ENCODE data around the gene LCE1A. TPM values are rescaled to one million over a fixed set of nuclear protein-coding genes. Genes with fewer than 3 reads are reported as not detected.

LCE1A gene
- total RNA-seq, 1 experiment from 2014 or later = not detected

GRCh38 chr1:152855661-152856060 lies 28.4 kb downstream of the LCE1A start:
- intact Hi-C loops (cut with micrococcal nuclease) = no loop called here
- no peak for TF ChIP-seq EZH2phosphoT487 (IDR thresholded peaks at IDR 0.05; ENCODE audit: borderline replicate concordance, low read length)
- no peak for TF ChIP-seq EZH2 (IDR thresholded peaks at IDR 0.05; ENCODE audit: low read length, unreplicated experiment)
- no peak for TF ChIP-seq CTCF (conservative IDR thresholded peaks at IDR 0.05; ENCODE audit: low read depth, low read length)
- Histone ChIP-seq H3K9me2 (replicated peaks; ENCODE audit: low read length) (no peaks in the 10 kb centered on the region), H3K36me3 (ENCODE audit: low read depth, low read length) (no peaks in the 10 kb centered on the region), H3K9me3 (ENCODE audit: low read length) (no peaks in the 10 kb centered on the region), H2AFZ (ENCODE audit: low read length) (no peak overlapping the region), H3F3A (ENCODE audit: low read length, unreplicated experiment) (no peaks in the 10 kb centered on the region), H3K4me3 (ENCODE audit: low read length) (no peak overlapping the region), H3K4me1 (ENCODE audit: insufficient read depth, low read length) (no peaks in the 10 kb centered on the region), H3K27me3 (ENCODE audit: low read length) (peaks cover 9% of the 10 kb centered on the region; the same call in 1 of the 2 replicates), H3K4me2 (ENCODE audit: low read length) (no peak overlapping the region), H4K20me1 (ENCODE audit: low read length) (no peaks in the 10 kb centered on the region), H3K79me2 (ENCODE audit: low read length) (no peaks in the 10 kb centered on the region), H3K9ac (ENCODE audit: low read length) (no peak overlapping the region), H3K27ac (ENCODE audit: low read length) (no peak overlapping the region)
- DNase-seq (no peak), ATAC-seq (no peak)
- BruUV-seq (replicated peaks) = no TSS peak
- ChIA-PET POLR2A (ENCODE audit: unreplicated experiment) (no interaction called here), CTCF (no interaction called here)

GRCh38 chr1:152858062-152858461 lies 30.8 kb downstream of the LCE1A start:
- TF ChIP-seq CTCF (conservative IDR thresholded peaks at IDR 0.05; ENCODE audit: low read depth, low read length) (no peak), EZH2phosphoT487 (IDR thresholded peaks at IDR 0.05; ENCODE audit: borderline replicate concordance, low read length) (no peak), EZH2 (IDR thresholded peaks at IDR 0.05; ENCODE audit: low read length, unreplicated experiment) (no peak)
- H3K4me1 ChIP-seq (ENCODE audit: insufficient read depth, low read length) = no peaks in the 10 kb centered on the region
- DNase-seq (no peak), ATAC-seq (no peak)
- no peaks in the 10 kb centered on the region for H3K9me3 ChIP-seq (ENCODE audit: low read length)
- no TSS peak for BruUV-seq (replicated peaks)
- no peak overlapping the region for H3K4me3 ChIP-seq (ENCODE audit: low read length)
- H3K27me3 ChIP-seq (ENCODE audit: low read length) = peaks cover 20% of the 10 kb centered on the region
- POLR2A ChIA-PET (ENCODE audit: unreplicated experiment) = no interaction called here
- H2AFZ ChIP-seq (ENCODE audit: low read length) = no peak overlapping the region
- intact Hi-C loops (cut with micrococcal nuclease) = no loop called here
- H3K79me2 ChIP-seq (ENCODE audit: low read length) = no peaks in the 10 kb centered on the region
- H3K27ac ChIP-seq (ENCODE audit: low read length) = no peak overlapping the region
- no peaks in the 10 kb centered on the region for H3F3A ChIP-seq (ENCODE audit: low read length, unreplicated experiment)
- no peak overlapping the region for H3K9ac ChIP-seq (ENCODE audit: low read length)
- CTCF ChIA-PET = no interaction called here
- no peaks in the 10 kb centered on the region for H3K36me3 ChIP-seq (ENCODE audit: low read depth, low read length)
- H4K20me1 ChIP-seq (ENCODE audit: low read length) = no peaks in the 10 kb centered on the region
- H3K4me2 ChIP-seq (ENCODE audit: low read length) = no peak overlapping the region
- no peaks in the 10 kb centered on the region for H3K9me2 ChIP-seq (replicated peaks; ENCODE audit: low read length)

GRCh38 chr1:152859696-152860095 lies 32.4 kb downstream of the LCE1A start, which contains the start of gene LCE7A:
Gene LCE7A, plus strand, starts transcription at chr1:152859996. Its CDS starts 702 bp downstream, at chr1:152860698.
- Histone ChIP-seq H3K27ac (ENCODE audit: low read length) (no peak within 1 kb of the TSS), H3F3A (ENCODE audit: low read length, unreplicated experiment) (no peaks in the 10 kb centered on the region), H3K4me2 (ENCODE audit: low read length) (no peak within 1 kb of the TSS), H3K79me2 (ENCODE audit: low read length) (no peaks in the 10 kb centered on the region), H3K9me3 (ENCODE audit: low read length) (no peaks in the 10 kb centered on the region), H3K9me2 (replicated peaks; ENCODE audit: low read length) (no peaks in the 10 kb centered on the region), H2AFZ (ENCODE audit: low read length) (no peak within 1 kb of the TSS), H4K20me1 (ENCODE audit: low read length) (no peaks in the 10 kb centered on the region), H3K36me3 (ENCODE audit: low read depth, low read length) (no peaks in the 10 kb centered on the region), H3K4me1 (ENCODE audit: insufficient read depth, low read length) (no peaks in the 10 kb centered on the region), H3K4me3 (ENCODE audit: low read length) (no peak within 1 kb of the TSS), H3K9ac (ENCODE audit: low read length) (no peak within 1 kb of the TSS), H3K27me3 (ENCODE audit: low read length) (peaks cover 19% of the 10 kb centered on the region)
- CTCF ChIA-PET = no interaction called here
- ATAC-seq (no peak), DNase-seq (no peak)
- POLR2A ChIA-PET (ENCODE audit: unreplicated experiment) = no interaction called here
- no TSS peak for BruUV-seq (replicated peaks)
- no peak for TF ChIP-seq CTCF (conservative IDR thresholded peaks at IDR 0.05; ENCODE audit: low read depth, low read length)
- no peak for TF ChIP-seq EZH2phosphoT487 (IDR thresholded peaks at IDR 0.05; ENCODE audit: borderline replicate concordance, low read length)
- no peak for TF ChIP-seq EZH2 (IDR thresholded peaks at IDR 0.05; ENCODE audit: low read length, unreplicated experiment)
- intact Hi-C loops (cut with micrococcal nuclease) = no loop called here

Measured in PC-3 (cell line).